GM23338 (cell line): ENCODE results near the gene ALDH3B1. TPM values are rescaled to one million over a fixed set of nuclear protein-coding genes. Genes with fewer than 3 reads are reported as not detected.

Source experiments
- ATAC-seq: fragments of 200-7000 bp; cut with Tn5 transposase; 3 replicates; pipeline ENCODE4 v1.9.1; 2020
- DNase-seq: peaks from one replicate; pipeline ENCODE4 v3.0.0-alpha.2; 2015; ENCODE audit warnings: low spot score
- H2AFZ ChIP-seq: fragments of 200-600 bp; sonication (generic); 2 replicates; pipeline ENCODE4 v1.8.0; 2016; ENCODE audit warnings: antibody characterized with exemption, mild to moderate bottlenecking, moderate library complexity
- H3F3A ChIP-seq: fragments of 200-600 bp; sonication (generic); replicated peaks from 2 replicates; pipeline ENCODE4 v1.8.0; 2017; ENCODE audit warnings: antibody characterized with exemption, mixed run types, low read depth
- H3K27ac ChIP-seq: fragments of 200-600 bp; sonication (generic); 2 replicates; pipeline ENCODE4 v1.6.1; 2016; ENCODE audit warnings: low read depth
- H3K27me3 ChIP-seq: fragments of 200-600 bp; sonication (generic); 2 replicates; pipeline ENCODE4 v1.8.0; 2016; ENCODE audit warnings: mild to moderate bottlenecking, mixed run types, moderate library complexity; ENCODE audit not compliant: insufficient read depth
- H3K36me3 ChIP-seq: fragments of 200-600 bp; sonication (generic); 2 replicates; pipeline ENCODE4 v1.8.0; 2016; ENCODE audit warnings: mild to moderate bottlenecking; ENCODE audit not compliant: insufficient read depth
- H3K4me1 ChIP-seq: fragments of 200-600 bp; sonication (generic); 2 replicates; pipeline ENCODE4 v1.8.0; 2016; ENCODE audit warnings: mild to moderate bottlenecking, moderate library complexity; ENCODE audit not compliant: insufficient read depth
- H3K4me2 ChIP-seq: fragments of 200-600 bp; sonication (generic); 2 replicates; pipeline ENCODE4 v1.7.1; 2017; ENCODE audit warnings: mixed run types
- H3K4me3 ChIP-seq: fragments of 200-600 bp; sonication (generic); 2 replicates; pipeline ENCODE4 v1.6.1; 2016; ENCODE audit warnings: mixed run types
- H3K79me2 ChIP-seq: fragments of 200-600 bp; sonication (generic); replicated peaks from 2 replicates; pipeline ENCODE4 v1.8.0; 2017; ENCODE audit warnings: mild to moderate bottlenecking; ENCODE audit not compliant: insufficient read depth
- H3K9me2 ChIP-seq: fragments of 200-600 bp; sonication (generic); 2 replicates; pipeline ENCODE4 v1.8.0; 2017; ENCODE audit not compliant: insufficient read depth
- H4K20me1 ChIP-seq: fragments of 200-600 bp; sonication (generic); replicated peaks from 2 replicates; pipeline ENCODE4 v1.8.0; 2017; ENCODE audit warnings: mild to moderate bottlenecking; ENCODE audit not compliant: insufficient read depth
- H3K27ac Mint-ChIP-seq: 2 replicates; pipeline ENCODE4 v1.8.0; 2020; ENCODE audit warnings: inconsistent platforms, mild to moderate bottlenecking, moderate library complexity, mixed read lengths
- H3K27me3 Mint-ChIP-seq: 3 replicates; pipeline ENCODE4 v1.8.0; 2022; ENCODE audit warnings: low read depth, mild to moderate bottlenecking, moderate library complexity, mixed read lengths, inconsistent platforms; ENCODE audit not compliant: insufficient read depth, poor library complexity
- H3K36me3 Mint-ChIP-seq: 3 replicates; pipeline ENCODE4 v1.8.0; 2021; ENCODE audit warnings: low read depth, mild to moderate bottlenecking, inconsistent platforms, moderate library complexity, mixed read lengths
- H3K4me1 Mint-ChIP-seq: 3 replicates; pipeline ENCODE4 v1.8.0; 2020; ENCODE audit warnings: mild to moderate bottlenecking, inconsistent platforms, mixed read lengths
- H3K4me3 Mint-ChIP-seq: 3 replicates; pipeline ENCODE4 v1.8.0; 2021; ENCODE audit warnings: moderate library complexity, mild to moderate bottlenecking, inconsistent platforms, mixed read lengths
- H3K9me3 Mint-ChIP-seq: 3 replicates; pipeline ENCODE4 v1.8.0; 2020; ENCODE audit warnings: moderate library complexity, mild to moderate bottlenecking, inconsistent platforms, mixed read lengths
- CREB1 ChIP-seq: fragments of 250-450 bp; sonication (Bioruptor Pico); IDR thresholded peaks from 2 replicates; pipeline ENCODE4 v1.5.0; 2020; ENCODE audit warnings: low read depth, mild to moderate bottlenecking, moderate library complexity
- EZH2phosphoT487 ChIP-seq: fragments of 200-600 bp; sonication (generic); IDR thresholded peaks from one replicate; pipeline ENCODE4 v1.8.1; 2018; ENCODE audit warnings: antibody characterized with exemption; ENCODE audit not compliant: unreplicated experiment
- NANOG ChIP-seq: IDR thresholded peaks from 2 replicates; pipeline ENCODE4 v1.6.1; 2016; ENCODE audit warnings: antibody characterized with exemption, borderline replicate concordance
- ZNF114 ChIP-seq: fragments of 250-450 bp; sonication (Bioruptor Pico); IDR thresholded peaks from 2 replicates; pipeline ENCODE4 v1.5.0; 2020; ENCODE audit warnings: mild to moderate bottlenecking, moderate library complexity
- ZNF331 ChIP-seq: fragments of 250-450 bp; sonication (Bioruptor Pico); IDR thresholded peaks from 2 replicates; pipeline ENCODE4 v1.5.0; 2020; ENCODE audit warnings: low read depth, mild to moderate bottlenecking, moderate library complexity
- polyA plus RNA-seq: library from polyadenylated mRNA; unstranded; fragments of >200 nt; fragmentation: Nextera tagmentation; extraction: Ambion mirVana; gene quantifications from 2 replicates; pipeline ENCODE4 v1.2.1, GENCODE V29; 2016
- total RNA-seq: library from RNA; depleted of rRNA; stranded (reverse); fragments of >200 nt; shearing (Covaris generic); gene quantifications from 2 replicates; pipeline ENCODE4 v1.2.3, GENCODE V29; 2014
- TF ChIP-seq, protein P1 (sequence below): fragments of 250-450 bp; sonication (Bioruptor Pico); IDR thresholded peaks from 2 replicates; pipeline ENCODE4 v1.5.0; 2020; ENCODE audit warnings: mild to moderate bottlenecking, moderate library complexity
- TF ChIP-seq, protein P2 (sequence below), 2 experiments: fragments of 200-600 bp in 1 of 2; sonication (generic) in 1 of 2; conservative IDR thresholded peaks; 2 replicates each; pipeline versions ENCODE4 v1.5.1 to v1.6.1; 2016 to 2017; ENCODE audit warnings: antibody characterized with exemption in 2 of 2, low read depth in 2 of 2, mild to moderate bottlenecking in 2 of 2, moderate library complexity in 1 of 2

The ALDH3B1 gene
- total and polyA plus RNA-seq, 2 experiments from 2014 or later: 0.52 TPM; not detected in 1

DNA sequence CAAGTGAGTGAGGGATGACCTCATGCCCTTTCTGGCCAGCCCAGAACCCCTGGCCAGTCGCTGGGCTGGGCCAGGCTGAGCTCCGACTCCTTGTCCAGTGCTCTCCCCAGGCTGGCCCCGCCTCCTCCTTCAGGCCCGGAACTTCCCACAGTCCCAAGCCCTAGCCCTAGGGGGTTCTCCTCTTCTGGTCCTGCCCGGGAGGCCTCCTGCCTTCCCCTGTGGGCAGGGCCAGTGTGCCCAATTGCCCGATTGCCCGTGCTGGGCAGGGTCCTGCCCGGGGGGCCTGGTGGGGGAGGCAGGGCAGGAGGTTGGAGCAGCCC, 32.9 kb downstream of the ALDH3B1 start:
- H3K27ac ChIP-seq: no peak overlapping the region
- no peak for ATAC-seq
- H3K4me3 Mint-ChIP-seq: no peak overlapping the region

More for the DNA sequence above, 32.9 kb downstream of the ALDH3B1 start:
- Histone ChIP-seq H4K20me1 (no peaks in the 10 kb centered on the region), H3K4me3 (no peak overlapping the region), H2AFZ (no peak overlapping the region), H3K9me2 (no peaks in the 10 kb centered on the region), H3K4me1 (peaks cover 17% of the 10 kb centered on the region), H3K27me3 (no peaks in the 10 kb centered on the region), H3K36me3 (no peaks in the 10 kb centered on the region), H3K4me2 (no peak overlapping the region), H3F3A (0 out of 2 replicates have a peak, but pooled peaks cover 5% of the 10 kb centered on the region), H3K79me2 (no peaks in the 10 kb centered on the region)
- H3K4me1 Mint-ChIP-seq: peaks cover 7% of the 10 kb centered on the region
- H3K9me3 Mint-ChIP-seq: no peaks in the 10 kb centered on the region
- H3K27me3 Mint-ChIP-seq: peaks cover 5% of the 10 kb centered on the region
- no peaks in the 10 kb centered on the region for H3K36me3 Mint-ChIP-seq
- TF ChIP-seq, protein P1, sequence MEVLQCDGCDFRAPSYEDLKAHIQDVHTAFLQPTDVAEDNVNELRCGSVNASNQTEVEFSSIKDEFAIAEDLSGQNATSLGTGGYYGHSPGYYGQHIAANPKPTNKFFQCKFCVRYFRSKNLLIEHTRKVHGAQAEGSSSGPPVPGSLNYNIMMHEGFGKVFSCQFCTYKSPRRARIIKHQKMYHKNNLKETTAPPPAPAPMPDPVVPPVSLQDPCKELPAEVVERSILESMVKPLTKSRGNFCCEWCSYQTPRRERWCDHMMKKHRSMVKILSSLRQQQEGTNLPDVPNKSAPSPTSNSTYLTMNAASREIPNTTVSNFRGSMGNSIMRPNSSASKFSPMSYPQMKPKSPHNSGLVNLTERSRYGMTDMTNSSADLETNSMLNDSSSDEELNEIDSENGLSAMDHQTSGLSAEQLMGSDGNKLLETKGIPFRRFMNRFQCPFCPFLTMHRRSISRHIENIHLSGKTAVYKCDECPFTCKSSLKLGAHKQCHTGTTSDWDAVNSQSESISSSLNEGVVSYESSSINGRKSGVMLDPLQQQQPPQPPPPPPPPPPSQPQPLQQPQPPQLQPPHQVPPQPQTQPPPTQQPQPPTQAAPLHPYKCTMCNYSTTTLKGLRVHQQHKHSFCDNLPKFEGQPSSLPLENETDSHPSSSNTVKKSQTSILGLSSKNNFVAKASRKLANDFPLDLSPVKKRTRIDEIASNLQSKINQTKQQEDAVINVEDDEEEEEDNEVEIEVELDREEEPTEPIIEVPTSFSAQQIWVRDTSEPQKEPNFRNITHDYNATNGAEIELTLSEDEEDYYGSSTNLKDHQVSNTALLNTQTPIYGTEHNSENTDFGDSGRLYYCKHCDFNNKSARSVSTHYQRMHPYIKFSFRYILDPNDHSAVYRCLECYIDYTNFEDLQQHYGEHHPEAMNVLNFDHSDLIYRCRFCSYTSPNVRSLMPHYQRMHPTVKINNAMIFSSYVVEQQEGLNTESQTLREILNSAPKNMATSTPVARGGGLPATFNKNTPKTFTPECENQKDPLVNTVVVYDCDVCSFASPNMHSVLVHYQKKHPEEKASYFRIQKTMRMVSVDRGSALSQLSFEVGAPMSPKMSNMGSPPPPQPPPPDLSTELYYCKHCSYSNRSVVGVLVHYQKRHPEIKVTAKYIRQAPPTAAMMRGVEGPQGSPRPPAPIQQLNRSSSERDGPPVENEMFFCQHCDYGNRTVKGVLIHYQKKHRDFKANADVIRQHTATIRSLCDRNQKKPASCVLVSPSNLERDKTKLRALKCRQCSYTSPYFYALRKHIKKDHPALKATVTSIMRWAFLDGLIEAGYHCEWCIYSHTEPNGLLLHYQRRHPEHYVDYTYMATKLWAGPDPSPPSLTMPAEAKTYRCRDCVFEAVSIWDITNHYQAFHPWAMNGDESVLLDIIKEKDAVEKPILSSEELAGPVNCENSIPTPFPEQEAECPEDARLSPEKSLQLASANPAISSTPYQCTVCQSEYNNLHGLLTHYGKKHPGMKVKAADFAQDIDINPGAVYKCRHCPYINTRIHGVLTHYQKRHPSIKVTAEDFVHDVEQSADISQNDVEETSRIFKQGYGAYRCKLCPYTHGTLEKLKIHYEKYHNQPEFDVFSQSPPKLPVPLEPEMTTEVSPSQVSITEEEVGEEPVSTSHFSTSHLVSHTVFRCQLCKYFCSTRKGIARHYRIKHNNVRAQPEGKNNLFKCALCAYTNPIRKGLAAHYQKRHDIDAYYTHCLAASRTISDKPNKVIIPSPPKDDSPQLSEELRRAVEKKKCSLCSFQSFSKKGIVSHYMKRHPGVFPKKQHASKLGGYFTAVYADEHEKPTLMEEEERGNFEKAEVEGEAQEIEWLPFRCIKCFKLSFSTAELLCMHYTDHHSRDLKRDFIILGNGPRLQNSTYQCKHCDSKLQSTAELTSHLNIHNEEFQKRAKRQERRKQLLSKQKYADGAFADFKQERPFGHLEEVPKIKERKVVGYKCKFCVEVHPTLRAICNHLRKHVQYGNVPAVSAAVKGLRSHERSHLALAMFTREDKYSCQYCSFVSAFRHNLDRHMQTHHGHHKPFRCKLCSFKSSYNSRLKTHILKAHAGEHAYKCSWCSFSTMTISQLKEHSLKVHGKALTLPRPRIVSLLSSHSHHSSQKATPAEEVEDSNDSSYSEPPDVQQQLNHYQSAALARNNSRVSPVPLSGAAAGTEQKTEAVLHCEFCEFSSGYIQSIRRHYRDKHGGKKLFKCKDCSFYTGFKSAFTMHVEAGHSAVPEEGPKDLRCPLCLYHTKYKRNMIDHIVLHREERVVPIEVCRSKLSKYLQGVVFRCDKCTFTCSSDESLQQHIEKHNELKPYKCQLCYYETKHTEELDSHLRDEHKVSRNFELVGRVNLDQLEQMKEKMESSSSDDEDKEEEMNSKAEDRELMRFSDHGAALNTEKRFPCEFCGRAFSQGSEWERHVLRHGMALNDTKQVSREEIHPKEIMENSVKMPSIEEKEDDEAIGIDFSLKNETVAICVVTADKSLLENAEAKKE (CRISPR knock-in tag): no peak
- no peak for TF ChIP-seq EZH2phosphoT487
- no peak for TF ChIP-seq ZNF114 (CRISPR knock-in tag)
- no peak for TF ChIP-seq ZNF331 (CRISPR knock-in tag)
- TF ChIP-seq CREB1 (CRISPR knock-in tag): no peak
- TF ChIP-seq, protein P2, sequence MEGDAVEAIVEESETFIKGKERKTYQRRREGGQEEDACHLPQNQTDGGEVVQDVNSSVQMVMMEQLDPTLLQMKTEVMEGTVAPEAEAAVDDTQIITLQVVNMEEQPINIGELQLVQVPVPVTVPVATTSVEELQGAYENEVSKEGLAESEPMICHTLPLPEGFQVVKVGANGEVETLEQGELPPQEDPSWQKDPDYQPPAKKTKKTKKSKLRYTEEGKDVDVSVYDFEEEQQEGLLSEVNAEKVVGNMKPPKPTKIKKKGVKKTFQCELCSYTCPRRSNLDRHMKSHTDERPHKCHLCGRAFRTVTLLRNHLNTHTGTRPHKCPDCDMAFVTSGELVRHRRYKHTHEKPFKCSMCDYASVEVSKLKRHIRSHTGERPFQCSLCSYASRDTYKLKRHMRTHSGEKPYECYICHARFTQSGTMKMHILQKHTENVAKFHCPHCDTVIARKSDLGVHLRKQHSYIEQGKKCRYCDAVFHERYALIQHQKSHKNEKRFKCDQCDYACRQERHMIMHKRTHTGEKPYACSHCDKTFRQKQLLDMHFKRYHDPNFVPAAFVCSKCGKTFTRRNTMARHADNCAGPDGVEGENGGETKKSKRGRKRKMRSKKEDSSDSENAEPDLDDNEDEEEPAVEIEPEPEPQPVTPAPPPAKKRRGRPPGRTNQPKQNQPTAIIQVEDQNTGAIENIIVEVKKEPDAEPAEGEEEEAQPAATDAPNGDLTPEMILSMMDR (conservative IDR thresholded peaks at IDR 0.05; ENCODE audit: low read depth in 2 of 2): no peak
- TF ChIP-seq NANOG: no peak
- no peak for DNase-seq
- H3K27ac Mint-ChIP-seq: no peak overlapping the region
